H9 (cell line): ENCODE results near the gene HIP1R. TPM values are rescaled to one million over a fixed set of nuclear protein-coding genes. Genes with fewer than 3 reads are reported as not detected.

Source experiments
- DNase-seq: peaks from one replicate; pipeline ENCODE4 v3.0.0-alpha.2; 2017
- H2AFZ ChIP-seq: one replicate; pipeline ENCODE4 v1.6.1; 2013; ENCODE audit warnings: mild to moderate bottlenecking, low read length, control low read depth, moderate library complexity
- H2AK5ac ChIP-seq: 2 replicates; pipeline ENCODE4 v1.6.1; 2013; ENCODE audit warnings: low read length, control low read depth, mixed read lengths; ENCODE audit not compliant: insufficient read length
- H2BK120ac ChIP-seq: one replicate; pipeline ENCODE4 v1.6.1; 2013; ENCODE audit warnings: low read depth, mild to moderate bottlenecking, low read length, control low read depth, inconsistent platforms; ENCODE audit not compliant: poor library complexity, severe bottlenecking
- H2BK12ac ChIP-seq: 2 replicates; pipeline ENCODE4 v1.6.1; 2013; ENCODE audit warnings: low read length, control low read depth, mixed read lengths, low read depth; ENCODE audit not compliant: insufficient read length
- H2BK15ac ChIP-seq: 2 replicates; pipeline ENCODE4 v1.6.1; 2013; ENCODE audit warnings: low read depth, low read length, control low read depth
- H2BK20ac ChIP-seq: one replicate; pipeline ENCODE4 v1.6.1; 2013; ENCODE audit warnings: low read depth, mild to moderate bottlenecking, low read length, control low read depth, inconsistent platforms; ENCODE audit not compliant: poor library complexity, severe bottlenecking
- H2BK5ac ChIP-seq: 2 replicates; pipeline ENCODE4 v1.6.1; 2013; ENCODE audit warnings: low read length, control low read depth, mixed read lengths; ENCODE audit not compliant: insufficient read length
- H3K14ac ChIP-seq: 2 replicates; pipeline ENCODE4 v1.6.1; 2013; ENCODE audit warnings: low read length, control low read depth; ENCODE audit not compliant: insufficient read depth
- H3K18ac ChIP-seq: 2 replicates; pipeline ENCODE4 v1.6.1; 2013; ENCODE audit warnings: low read depth, mild to moderate bottlenecking, mixed read lengths, low read length, control low read depth; ENCODE audit not compliant: insufficient read length
- H3K23ac ChIP-seq: 2 replicates; pipeline ENCODE4 v1.6.1; 2013; ENCODE audit warnings: low read length, control low read depth, mixed read lengths, low read depth; ENCODE audit not compliant: insufficient read length
- H3K23me2 ChIP-seq: 2 replicates; pipeline ENCODE4 v1.6.1; 2013; ENCODE audit warnings: low read depth, mild to moderate bottlenecking, mixed read lengths, low read length, control low read depth; ENCODE audit not compliant: insufficient read length, poor library complexity, severe bottlenecking
- H3K27ac ChIP-seq: 2 replicates; pipeline ENCODE4 v1.5.1; 2013; ENCODE audit warnings: low read length, control low read depth, mixed read lengths, low read depth; ENCODE audit not compliant: insufficient read length
- H3K27me3 ChIP-seq: 2 replicates; pipeline ENCODE4 v1.6.1; 2013; ENCODE audit warnings: low read length, control low read depth, inconsistent platforms; ENCODE audit not compliant: insufficient read depth
- H3K4ac ChIP-seq: 2 replicates; pipeline ENCODE4 v1.6.1; 2013; ENCODE audit warnings: low read depth, mild to moderate bottlenecking, control low read depth, inconsistent platforms, low read length, moderate library complexity
- H3K4me1 ChIP-seq: 2 replicates; pipeline ENCODE4 v1.6.1; 2013; ENCODE audit warnings: low read length, control low read depth, inconsistent platforms; ENCODE audit not compliant: insufficient read depth
- H3K4me2 ChIP-seq: 2 replicates; pipeline ENCODE4 v1.6.1; 2013; ENCODE audit warnings: low read length, control low read depth, mixed read lengths; ENCODE audit not compliant: insufficient read length, insufficient read depth
- H3K56ac ChIP-seq: 2 replicates; pipeline ENCODE4 v1.6.1; 2013; ENCODE audit warnings: low read depth, mild to moderate bottlenecking, mixed read lengths, low read length, control low read depth; ENCODE audit not compliant: insufficient read length
- H3K79me1 ChIP-seq: 2 replicates; pipeline ENCODE4 v1.6.1; 2013; ENCODE audit warnings: low read depth, mild to moderate bottlenecking, moderate library complexity, low read length, control low read depth, inconsistent platforms; ENCODE audit not compliant: insufficient read depth, poor library complexity, severe bottlenecking
- H3K79me2 ChIP-seq: 2 replicates; pipeline ENCODE4 v1.6.1; 2013; ENCODE audit warnings: low read length, control low read depth, inconsistent platforms; ENCODE audit not compliant: insufficient read depth
- H3K9ac ChIP-seq: 2 replicates; pipeline ENCODE4 v1.6.1; 2013; ENCODE audit warnings: low read length, control low read depth, mixed read lengths; ENCODE audit not compliant: insufficient read length; ENCODE audit errors: extremely low read depth
- H3K9me3 ChIP-seq: one replicate; pipeline ENCODE4 v1.6.1; 2013; ENCODE audit warnings: low read depth, low read length, inconsistent platforms; ENCODE audit not compliant: control insufficient read depth
- H3T11ph ChIP-seq: one replicate; pipeline ENCODE4 v1.6.1; 2013; ENCODE audit warnings: mild to moderate bottlenecking, low read length, control low read depth, inconsistent platforms
- H4K20me1 ChIP-seq: one replicate; pipeline ENCODE4 v1.6.1; 2013; ENCODE audit not compliant: control insufficient read depth, insufficient read length, insufficient read depth
- H4K5ac ChIP-seq: 2 replicates; pipeline ENCODE4 v1.6.1; 2013; ENCODE audit warnings: low read depth, mild to moderate bottlenecking, mixed read lengths, low read length, control low read depth; ENCODE audit not compliant: insufficient read length
- H4K8ac ChIP-seq: replicated peaks from 2 replicates; pipeline ENCODE4 v1.6.1; 2013; ENCODE audit warnings: low read length, control low read depth, mixed read lengths, low read depth; ENCODE audit not compliant: insufficient read length
- H4K91ac ChIP-seq: 2 replicates; pipeline ENCODE4 v1.6.1; 2013; ENCODE audit warnings: low read depth, mild to moderate bottlenecking, moderate library complexity, mixed read lengths, low read length, control low read depth; ENCODE audit not compliant: insufficient read length
- H3K27ac Mint-ChIP-seq, 3 experiments: 2 replicates in 2 of 3; 3 replicates in 1 of 3; pipeline ENCODE4 v1.8.0; 2020 to 2021; ENCODE audit warnings: mixed read lengths in 3 of 3, mild to moderate bottlenecking in 1 of 3, moderate library complexity in 1 of 3
- H3K27me3 Mint-ChIP-seq: 2 replicates; pipeline ENCODE4 v1.8.0; 2021; ENCODE audit warnings: low read depth, mild to moderate bottlenecking, moderate library complexity, mixed read lengths
- H3K36me3 Mint-ChIP-seq, 3 experiments: 2 replicates in 2 of 3; 3 replicates in 1 of 3; pipeline ENCODE4 v1.8.0; 2020 to 2021; ENCODE audit warnings: low read depth in 3 of 3, mixed read lengths in 3 of 3; ENCODE audit not compliant: insufficient read depth in 1 of 3
- H3K4me1 Mint-ChIP-seq, 2 experiments: 2 replicates each; pipeline ENCODE4 v1.8.0; 2020; ENCODE audit warnings: mixed read lengths in 2 of 2
- H3K4me3 Mint-ChIP-seq, 2 experiments: 2 replicates in 1 of 2; 3 replicates in 1 of 2; pipeline ENCODE4 v1.8.0; 2020 to 2021; ENCODE audit warnings: mild to moderate bottlenecking in 2 of 2, mixed read lengths in 2 of 2, moderate library complexity in 1 of 2
- H3K9me3 Mint-ChIP-seq, 2 experiments: 2 replicates in 1 of 2; 3 replicates in 1 of 2; pipeline ENCODE4 v1.8.0; 2020; ENCODE audit warnings: mild to moderate bottlenecking in 2 of 2, mixed read lengths in 2 of 2, moderate library complexity in 1 of 2
- CTCF ChIP-seq: fragments of 200-600 bp; sonication (generic); conservative IDR thresholded peaks from 3 replicates; pipeline ENCODE4 v1.8.0; 2021; ENCODE audit warnings: antibody characterized with exemption, mild to moderate bottlenecking
- WGBS: extraction: QIAGEN DNeasy Blood & Tissue Kit; methylation state at CpG from one replicate; pipeline ENCODE4 v1.1.7; 2013; ENCODE audit warnings: missing lambda C conversion rate, low lambda C conversion rate, mixed read lengths; ENCODE audit not compliant: insufficient read length; ENCODE audit errors: extremely low coverage; 5-methylcytosine and 5-hydroxymethylcytosine counted together
- total RNA-seq: library from RNA; stranded (reverse); gene quantifications from 2 replicates; pipeline ENCODE4 v1.2.1, GENCODE V29; 2021

The HIP1R gene
- total RNA-seq, 1 experiment from 2014 or later = 17.4 TPM

- Histone ChIP-seq H4K8ac (no peak overlapping the region), H3K79me2 (no peaks in the 10 kb centered on the region), H3K27me3 (peaks cover 79% of the 10 kb centered on the region), H3K27ac (no peak overlapping the region), H2AFZ (no peak overlapping the region), H2BK120ac (no peak overlapping the region), H4K20me1 (peaks cover 2% of the 10 kb centered on the region), H4K91ac (peak overlapping the region; percentile 16), H2BK5ac (no peak overlapping the region), H2BK15ac (no peak overlapping the region), H2AK5ac (no peak overlapping the region), H3K79me1 (no peaks in the 10 kb centered on the region), H2BK20ac (no peak overlapping the region), H3K9me3 (no peaks in the 10 kb centered on the region), H3T11ph (no peak overlapping the region), H3K18ac (no peak overlapping the region), H3K4ac (no peak overlapping the region), H4K5ac (no peak overlapping the region), H3K56ac (no peak overlapping the region), H2BK12ac (no peak overlapping the region), H3K14ac (no peak overlapping the region), H3K23me2 (no peaks in the 10 kb centered on the region), H3K9ac (no peak overlapping the region), H3K4me2 (no peak overlapping the region), H3K23ac (no peak overlapping the region), H3K4me1 (no peaks in the 10 kb centered on the region)
- Mint-ChIP-seq H3K36me3 (peaks cover 24 to 28% (median 25%) of the 10 kb centered on the region in 3 experiments), H3K27me3 (peaks cover 100% of the 10 kb centered on the region), H3K9me3 (no peaks in the 10 kb centered on the region; a peak in 1 of 5 replicates), H3K27ac (peak overlapping the region in 1 of 3 experiments; percentile 75; a peak in 1 of 7 replicates), H3K4me3 (peak overlapping the region in 1 of 2 experiments; percentile 21; a peak in 1 of 5 replicates), H3K4me1 (peaks cover 30 to 43% of the 10 kb centered on the region in 2 experiments)
- no peak for DNase-seq
- WGBS = no CpG with 5 or more reads among the region's 4 CpGs
- no peak for TF ChIP-seq CTCF
Observed at GRCh38 chr12:122873540-122873939, 38.3 kb downstream of the HIP1R start.
